Hepatocyte (in vitro differentiated cells): ENCODE data around the gene HMGXB3.

Experiments used
- EZH2phosphoT487 ChIP-seq: fragments of 200-600 bp; sonication (generic); IDR thresholded peaks from one replicate; pipeline ENCODE4 v1.6.1; 2018; ENCODE audit warnings: antibody characterized with exemption, mild to moderate bottlenecking, low read depth, moderate library complexity; ENCODE audit not compliant: unreplicated experiment, severe bottlenecking
- TF ChIP-seq, protein P1 (sequence below): fragments of 200-600 bp; sonication (generic); IDR thresholded peaks from 2 replicates; pipeline ENCODE4 v1.5.1; 2016; ENCODE audit warnings: antibody characterized with exemption, mild to moderate bottlenecking; ENCODE audit not compliant: poor library complexity

DNA sequence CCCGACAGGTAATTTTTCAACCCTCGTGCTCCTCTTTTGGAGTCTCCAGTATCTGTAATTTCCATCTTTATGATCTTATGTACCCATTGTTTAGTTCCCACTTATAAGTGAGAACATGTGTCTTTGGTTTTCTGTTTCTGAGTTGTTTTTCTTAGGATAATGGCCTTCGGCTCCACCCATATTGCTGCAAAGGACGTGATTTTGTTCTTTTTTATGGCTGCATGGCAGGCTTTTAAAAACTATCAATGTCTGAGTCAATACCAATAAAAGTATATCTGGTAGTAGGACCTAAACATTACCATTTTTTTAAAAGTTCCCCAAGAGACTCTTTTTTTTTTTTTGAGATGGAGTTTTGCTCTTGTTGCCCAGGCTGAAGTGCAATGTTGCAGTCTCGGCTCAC, 43.9 kb upstream of the HMGXB3 start:
- TF ChIP-seq, protein P1, sequence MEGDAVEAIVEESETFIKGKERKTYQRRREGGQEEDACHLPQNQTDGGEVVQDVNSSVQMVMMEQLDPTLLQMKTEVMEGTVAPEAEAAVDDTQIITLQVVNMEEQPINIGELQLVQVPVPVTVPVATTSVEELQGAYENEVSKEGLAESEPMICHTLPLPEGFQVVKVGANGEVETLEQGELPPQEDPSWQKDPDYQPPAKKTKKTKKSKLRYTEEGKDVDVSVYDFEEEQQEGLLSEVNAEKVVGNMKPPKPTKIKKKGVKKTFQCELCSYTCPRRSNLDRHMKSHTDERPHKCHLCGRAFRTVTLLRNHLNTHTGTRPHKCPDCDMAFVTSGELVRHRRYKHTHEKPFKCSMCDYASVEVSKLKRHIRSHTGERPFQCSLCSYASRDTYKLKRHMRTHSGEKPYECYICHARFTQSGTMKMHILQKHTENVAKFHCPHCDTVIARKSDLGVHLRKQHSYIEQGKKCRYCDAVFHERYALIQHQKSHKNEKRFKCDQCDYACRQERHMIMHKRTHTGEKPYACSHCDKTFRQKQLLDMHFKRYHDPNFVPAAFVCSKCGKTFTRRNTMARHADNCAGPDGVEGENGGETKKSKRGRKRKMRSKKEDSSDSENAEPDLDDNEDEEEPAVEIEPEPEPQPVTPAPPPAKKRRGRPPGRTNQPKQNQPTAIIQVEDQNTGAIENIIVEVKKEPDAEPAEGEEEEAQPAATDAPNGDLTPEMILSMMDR, result no peak
- TF ChIP-seq EZH2phosphoT487, result no peak
